Activated CD4-positive, alpha-beta T cell treated with anti-CD3 and anti-CD28 coated beads, Interleukin-10, Interleukin-2, amounts not matched to agents 100 ng/mL and 50 ng/mL, durations not matched to agents 16 hours and 8 hours (primary cell): ENCODE data around the gene CSH1.
"Not testable (repeated sequence)": the region's sequence is repeated elsewhere in the genome, so short reads cannot be mapped to it uniquely, and the experiment has no call there.

Experiments used
- DNase-seq: peaks from one replicate; pipeline ENCODE4 v3.0.0-alpha.2; 2020

Gene CSH1

DNA sequence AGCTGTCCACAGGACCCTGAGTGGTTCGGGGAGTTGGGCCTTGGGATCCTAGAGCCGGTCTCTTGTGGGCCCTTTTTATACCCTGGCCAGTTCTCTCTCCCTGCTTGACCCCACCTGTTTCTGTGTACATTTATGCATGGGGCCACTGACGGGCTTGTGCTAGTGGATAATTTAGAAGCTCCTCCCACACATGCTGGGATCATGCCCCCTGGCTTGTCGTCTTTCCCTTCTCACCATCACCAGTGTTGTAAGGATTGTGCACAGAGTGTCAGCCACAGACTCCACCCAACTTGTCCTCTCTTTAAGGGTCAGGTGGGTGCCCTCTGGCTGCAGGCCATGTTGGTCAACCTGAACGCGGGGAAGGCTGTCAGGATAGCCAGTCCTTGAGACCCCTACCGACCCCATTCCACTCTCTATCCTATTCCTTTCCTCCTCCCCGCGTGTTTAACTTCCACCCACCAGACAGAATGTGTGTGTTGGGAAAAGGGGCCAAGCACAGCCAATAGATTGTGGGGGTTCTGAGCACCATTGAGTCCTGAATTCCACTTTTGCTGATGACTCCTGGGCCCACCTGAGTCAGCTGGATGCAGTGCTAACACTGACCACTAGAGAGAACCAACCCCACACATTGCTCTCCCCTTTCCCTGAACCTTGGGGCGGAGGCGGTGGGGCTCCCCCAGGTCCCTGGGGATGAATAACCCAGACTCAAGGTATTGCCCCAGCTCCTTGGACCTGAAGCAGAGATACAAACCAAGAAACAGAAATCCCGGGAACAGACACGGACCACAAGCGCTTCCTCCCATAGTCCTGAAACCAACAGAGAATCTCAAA lies at the start of gene CSH1:
TSS of gene CSH1 (minus strand) at position 51 of the 831 bp plus-strand sequence. CDS start 63 bp downstream, outside the sequence.
- not testable (repeated sequence) for DNase-seq

- no peak for DNase-seq
These were observed 49.5 kb upstream of the CSH1 start for GRCh38 chr17:63945784-63946439.

- no peak for DNase-seq
These were observed 48.5 kb upstream of the CSH1 start for GRCh38 chr17:63944736-63945499.

DNA sequence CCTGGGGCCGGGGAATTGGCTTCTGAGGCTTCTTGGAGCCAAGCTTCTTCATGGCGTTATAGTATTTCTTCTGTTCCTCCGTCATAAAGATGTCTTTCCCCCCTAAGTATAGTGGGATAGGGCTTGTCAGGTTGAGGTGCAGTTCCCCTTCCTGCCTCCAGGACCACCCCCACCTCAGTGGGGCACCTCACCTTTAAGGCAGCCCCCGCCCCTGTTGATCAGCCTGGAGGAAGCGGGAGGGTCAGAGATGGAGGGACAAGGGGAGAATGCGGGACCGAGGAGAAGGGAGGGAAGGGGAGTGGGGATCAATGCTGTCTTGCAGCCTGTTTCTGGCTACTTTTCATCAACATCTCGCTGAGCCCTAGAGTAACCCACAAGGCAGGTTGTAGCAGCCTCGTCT lies 47.4 kb upstream of the CSH1 start:
- no peak for DNase-seq

DNA sequence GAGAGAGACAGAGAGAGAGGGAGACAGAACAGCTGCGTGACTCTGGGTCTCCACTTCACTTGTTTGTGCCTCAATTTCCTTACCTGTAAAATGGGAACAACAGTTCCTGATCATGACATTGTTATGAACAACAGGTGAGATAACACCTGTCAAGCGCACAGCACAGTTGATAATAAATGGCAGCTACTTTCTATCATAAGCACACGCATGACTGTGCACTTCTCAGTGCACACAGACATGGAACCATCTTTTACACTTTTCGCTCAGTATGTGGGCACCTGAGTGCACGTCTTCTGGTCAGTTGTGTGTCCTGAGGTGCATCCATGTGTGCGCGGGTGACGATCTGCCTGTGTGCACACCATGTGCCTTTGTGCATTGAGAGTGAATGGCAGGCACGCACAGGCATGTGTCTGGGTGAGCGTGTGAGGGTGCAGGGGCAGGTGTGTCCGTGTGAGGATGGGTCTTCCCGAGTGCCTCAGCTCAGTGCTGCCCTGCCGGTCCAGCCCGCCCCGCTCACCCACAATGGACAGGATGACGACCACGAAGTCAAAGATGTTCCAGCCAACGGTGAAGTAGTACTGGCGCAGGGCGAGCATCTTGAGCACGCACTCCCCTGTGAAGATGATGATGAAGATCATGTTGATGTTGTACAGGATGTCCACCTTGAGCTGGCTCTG lies 46.1 kb upstream of the CSH1 start:
- no peak for DNase-seq

- no peak for DNase-seq
These were observed 45.4 kb upstream of the CSH1 start for GRCh38 chr17:63941751-63942150.

DNA sequence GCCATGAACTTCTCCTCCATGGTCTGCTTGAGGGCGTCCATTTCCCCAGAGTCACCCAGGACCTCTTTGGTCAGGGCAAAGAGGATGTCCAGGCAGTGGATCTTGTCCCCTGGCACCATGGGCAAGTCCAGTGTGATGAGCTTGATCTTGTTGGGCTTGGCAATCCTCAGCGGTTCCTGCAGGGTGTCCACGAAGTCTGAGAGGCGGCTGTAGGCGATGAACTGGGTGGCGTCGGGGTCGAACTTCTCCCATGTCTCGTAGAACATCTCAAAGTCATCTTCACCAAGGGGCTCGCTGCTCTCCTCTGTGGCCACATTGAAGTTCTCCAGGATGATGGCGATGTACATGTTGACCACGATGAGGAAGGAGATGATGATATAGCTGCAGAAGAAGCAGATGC lies 44.8 kb upstream of the CSH1 start:
- no peak for DNase-seq

DNA sequence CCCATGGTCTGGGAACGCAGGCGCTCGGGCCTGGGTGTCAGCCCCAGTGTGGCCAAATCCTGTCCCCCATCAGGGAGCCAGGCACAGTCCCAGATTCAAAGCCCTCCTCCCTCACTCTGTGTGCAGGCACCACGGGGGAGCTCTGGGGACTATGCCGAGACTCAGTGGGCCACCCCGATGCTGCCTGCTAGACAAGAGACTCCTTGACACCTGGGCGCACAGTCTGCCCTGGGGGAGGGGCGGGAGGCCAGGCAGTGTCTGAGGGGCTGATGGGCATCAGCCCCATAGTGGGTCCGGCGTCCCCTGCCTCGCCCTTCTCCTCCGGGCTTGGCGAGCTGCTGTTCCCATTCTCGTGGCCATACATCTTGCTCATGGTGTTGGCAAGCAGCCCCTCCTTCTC lies 44.2 kb upstream of the CSH1 start:
- no peak for DNase-seq

- DNase-seq = no peak
These were observed 43.5 kb upstream of the CSH1 start for GRCh38 chr17:63939884-63940283.

- DNase-seq = no peak
These were observed 43.0 kb upstream of the CSH1 start for GRCh38 chr17:63939401-63939800.

GRCh38 chr17:63937920-63938319 lies 41.5 kb upstream of the CSH1 start:
- DNase-seq = no peak

DNA sequence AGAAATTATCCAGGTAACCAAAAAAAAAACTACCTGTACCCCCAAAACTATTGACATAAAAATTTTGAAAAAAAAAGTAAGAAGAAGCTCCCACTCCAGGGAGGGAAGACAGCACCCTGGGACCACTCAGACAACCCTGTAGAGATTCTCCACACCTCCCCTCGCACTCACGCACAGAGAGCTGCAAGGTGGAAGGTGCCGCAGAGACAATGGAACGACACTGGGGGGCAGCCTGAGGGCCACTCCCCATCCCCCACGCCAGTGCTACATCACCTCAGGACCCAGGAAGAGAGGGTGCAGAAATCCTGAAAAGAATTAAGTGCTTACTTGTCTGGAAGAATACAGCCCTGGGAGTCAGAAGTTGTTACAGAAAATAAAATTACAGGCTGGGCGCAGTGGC lies 40.9 kb upstream of the CSH1 start:
- no peak for DNase-seq

- no peak for DNase-seq
These were observed 38.1 kb upstream of the CSH1 start for GRCh38 chr17:63934183-63935112.

DNA sequence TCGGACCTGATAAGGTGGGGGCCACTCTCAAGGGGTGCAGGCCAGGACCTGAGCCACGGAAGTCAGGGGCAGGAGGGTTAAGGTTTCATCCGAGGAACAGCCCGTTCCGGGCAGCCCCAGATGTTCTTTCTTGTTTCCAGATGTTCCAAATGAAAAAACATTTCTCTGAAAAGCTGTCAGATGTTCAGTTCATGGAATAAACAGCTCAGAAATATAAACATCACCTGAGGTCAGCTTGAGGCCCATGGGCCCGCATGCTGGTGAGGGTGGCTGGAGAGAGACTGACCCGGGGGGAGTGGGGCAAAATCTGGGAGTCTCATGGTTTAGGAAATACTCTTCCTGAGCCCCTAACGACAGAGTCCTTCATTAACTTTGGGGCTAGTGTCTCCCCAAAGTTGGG lies 37.2 kb upstream of the CSH1 start:
- no peak for DNase-seq

DNA sequence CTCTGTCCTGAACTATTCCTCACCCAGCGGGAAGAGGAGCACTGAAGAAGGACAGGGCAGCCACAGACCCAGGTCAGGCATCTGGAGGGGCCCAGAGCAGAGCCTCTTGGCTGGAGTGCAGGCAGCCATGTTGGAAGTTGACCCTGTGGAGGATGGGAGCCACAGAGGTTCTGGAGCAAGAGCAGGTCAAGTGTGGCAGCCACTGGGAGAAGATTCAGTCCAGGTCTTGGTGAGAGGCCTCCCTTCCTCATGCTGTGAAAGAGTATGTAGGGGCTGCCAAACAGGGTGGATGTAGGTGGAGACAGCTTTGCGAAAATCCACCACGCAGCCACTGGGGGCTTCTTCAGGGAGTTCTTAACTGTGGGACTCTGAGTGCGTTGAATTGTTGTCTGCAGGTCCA lies 36.3 kb upstream of the CSH1 start:
- no peak for DNase-seq

DNA sequence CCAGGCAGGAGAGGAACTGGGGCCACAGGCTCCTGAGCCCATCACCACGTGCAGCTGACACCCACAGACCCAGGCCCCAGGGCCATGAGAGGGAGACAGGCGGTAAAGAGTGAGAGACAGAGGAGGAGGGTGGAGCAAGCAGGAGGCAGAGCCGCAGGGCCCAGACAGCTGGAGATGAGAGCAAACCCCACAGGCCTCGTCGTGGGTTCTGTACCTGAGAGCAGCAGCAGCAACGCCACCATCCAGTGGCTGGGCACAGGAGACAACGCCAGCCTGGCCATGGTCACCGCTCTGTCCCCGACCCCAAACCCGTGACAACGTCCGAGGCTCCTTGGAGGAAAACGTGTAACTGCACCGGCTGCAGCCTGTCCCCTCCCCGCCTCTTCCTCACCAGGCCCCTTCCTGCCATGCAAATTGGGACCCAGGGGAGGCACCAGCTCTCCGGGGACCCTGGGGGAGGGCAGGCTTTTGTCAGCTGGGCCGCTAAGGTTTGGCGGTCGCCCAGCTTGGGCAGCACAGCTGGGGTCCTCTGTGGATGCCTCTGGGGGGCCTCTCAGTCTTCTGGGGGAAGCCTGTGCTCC lies 35.7 kb upstream of the CSH1 start, which contains the start of gene CD79B:
TSS of gene CD79B (minus strand) at position 351 of the 581 bp plus-strand sequence. CDS start at position 281, 70 bp downstream.
- DNase-seq = peak; percentile 47

DNA sequence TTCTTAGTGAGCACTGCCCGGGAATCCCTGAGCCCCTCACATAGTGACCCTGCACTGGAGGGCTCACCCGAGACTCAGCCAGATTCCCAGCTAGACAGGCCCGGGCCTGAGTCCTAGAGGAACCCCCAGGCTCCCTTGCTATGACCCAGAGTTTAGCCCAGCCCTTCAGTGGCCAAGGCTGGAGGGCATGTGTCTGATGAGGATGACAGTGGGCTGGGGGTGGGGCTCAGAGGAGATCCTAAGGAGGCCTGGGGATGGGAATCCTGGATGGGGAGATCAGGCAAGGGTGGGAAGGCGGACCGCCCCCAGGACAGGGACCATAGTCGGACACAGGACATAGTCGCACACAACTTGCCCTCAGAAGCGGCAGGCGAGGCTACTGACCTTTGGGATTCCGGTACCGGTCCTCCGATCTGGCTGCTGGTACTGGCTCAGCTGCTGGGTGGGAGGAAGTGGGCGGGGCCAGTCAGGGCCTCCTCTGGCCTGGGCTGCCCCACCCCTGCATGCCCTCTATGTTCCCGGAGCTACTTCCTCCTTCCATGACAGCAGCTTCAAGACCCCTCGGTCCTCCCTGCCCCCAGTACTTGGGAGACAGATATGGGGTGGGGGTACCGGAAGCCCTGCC lies 34.7 kb upstream of the CSH1 start:
- peak; percentile 71 for DNase-seq

DNA sequence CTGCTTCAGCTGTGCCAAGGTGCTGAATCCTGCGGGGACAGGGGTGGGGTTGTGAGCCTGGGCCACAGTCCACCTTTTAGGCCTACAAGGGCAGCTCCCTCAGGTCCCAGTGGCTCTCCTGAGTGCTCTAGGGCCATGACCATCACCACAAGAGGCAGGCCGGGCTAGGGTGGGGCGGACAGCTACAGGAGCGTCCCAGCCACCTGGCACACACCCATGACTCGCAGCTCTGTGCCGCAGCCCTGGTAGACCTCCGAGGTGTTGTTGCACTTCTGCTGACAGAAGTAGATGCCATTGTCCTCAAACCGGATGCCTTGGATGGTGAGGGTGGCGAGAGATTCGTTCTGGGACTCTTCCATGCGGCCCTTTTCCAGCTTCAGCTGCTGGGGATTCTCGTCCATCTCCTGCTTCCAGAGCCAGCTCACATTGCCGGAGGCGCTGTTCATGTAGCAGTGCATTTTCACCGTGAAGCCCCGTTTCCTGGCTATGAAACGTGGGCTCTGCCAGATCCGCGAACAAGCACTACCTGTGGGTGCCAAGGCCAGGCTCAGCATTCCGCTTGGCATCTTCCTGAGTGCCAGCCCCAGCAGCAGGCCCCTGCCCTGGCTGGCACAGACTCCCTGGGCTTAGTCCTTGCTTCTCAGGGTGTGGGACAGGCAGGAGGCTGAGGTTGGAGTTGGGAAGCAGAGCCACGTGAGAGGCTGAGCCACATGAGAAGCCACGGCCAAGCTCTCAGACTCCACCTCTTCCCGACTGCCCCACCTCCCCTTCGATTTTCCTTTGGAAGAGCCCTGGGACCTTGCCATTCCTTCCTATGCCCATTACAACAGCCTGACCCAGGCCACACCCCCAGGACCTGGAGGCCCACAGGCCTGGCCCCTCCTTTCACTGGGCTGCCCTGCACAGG lies 33.7 kb upstream of the CSH1 start:
- no peak for DNase-seq

DNA sequence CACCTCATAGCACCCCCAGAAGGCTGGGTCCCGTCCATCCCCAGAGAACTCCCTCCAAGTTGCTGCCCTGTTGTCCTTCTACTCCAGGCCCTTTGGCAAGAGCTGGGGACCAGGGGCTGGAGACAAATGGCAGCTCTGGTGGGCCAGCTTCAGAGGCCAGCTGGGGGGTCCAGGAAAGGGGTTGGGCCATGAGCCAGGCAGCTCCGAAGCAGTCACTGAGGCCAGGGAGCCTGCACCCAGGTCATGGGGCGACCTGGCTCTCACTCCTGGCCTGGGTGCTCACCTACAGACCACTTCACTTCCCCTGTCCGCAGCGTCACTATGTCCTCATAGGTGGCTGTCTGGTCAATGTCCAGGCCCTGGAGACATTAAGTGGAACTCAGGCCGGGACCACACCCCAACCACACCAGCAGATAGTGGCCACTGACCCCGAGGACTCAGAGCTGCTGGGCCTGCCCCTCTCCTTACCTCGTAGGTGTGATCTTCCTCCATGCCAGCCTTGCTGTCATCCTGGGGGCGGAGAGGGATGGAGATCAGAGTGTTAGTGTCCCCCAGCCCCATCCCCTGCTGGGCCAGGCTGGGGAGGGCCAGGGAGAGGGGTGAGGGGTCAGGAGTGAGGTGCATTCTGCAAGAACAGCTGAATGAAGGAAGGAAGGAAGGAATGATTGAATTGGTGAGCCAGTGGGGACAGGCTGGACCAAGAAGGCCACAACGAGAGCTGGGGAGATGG lies 32.8 kb upstream of the CSH1 start:
- no peak for DNase-seq
